ENCODE results near the gene PCIF1. TPM values are rescaled to one million over a fixed set of nuclear protein-coding genes. Genes with fewer than 3 reads are reported as not detected.
"Not testable (repeated sequence)": the region's sequence is repeated elsewhere in the genome, so short reads cannot be mapped to it uniquely, and the experiment has no call there.

PCIF1 gene
- total RNA-seq, 1 donor from 2014 or later = 22.4 TPM

GRCh38 chr20:45927071-45927878 lies 7.2 kb upstream of the PCIF1 start:
- DNase-seq (ENCODE audit: low read depth) = no peak
- TF ChIP-seq, protein P1, sequence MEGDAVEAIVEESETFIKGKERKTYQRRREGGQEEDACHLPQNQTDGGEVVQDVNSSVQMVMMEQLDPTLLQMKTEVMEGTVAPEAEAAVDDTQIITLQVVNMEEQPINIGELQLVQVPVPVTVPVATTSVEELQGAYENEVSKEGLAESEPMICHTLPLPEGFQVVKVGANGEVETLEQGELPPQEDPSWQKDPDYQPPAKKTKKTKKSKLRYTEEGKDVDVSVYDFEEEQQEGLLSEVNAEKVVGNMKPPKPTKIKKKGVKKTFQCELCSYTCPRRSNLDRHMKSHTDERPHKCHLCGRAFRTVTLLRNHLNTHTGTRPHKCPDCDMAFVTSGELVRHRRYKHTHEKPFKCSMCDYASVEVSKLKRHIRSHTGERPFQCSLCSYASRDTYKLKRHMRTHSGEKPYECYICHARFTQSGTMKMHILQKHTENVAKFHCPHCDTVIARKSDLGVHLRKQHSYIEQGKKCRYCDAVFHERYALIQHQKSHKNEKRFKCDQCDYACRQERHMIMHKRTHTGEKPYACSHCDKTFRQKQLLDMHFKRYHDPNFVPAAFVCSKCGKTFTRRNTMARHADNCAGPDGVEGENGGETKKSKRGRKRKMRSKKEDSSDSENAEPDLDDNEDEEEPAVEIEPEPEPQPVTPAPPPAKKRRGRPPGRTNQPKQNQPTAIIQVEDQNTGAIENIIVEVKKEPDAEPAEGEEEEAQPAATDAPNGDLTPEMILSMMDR (IDR thresholded peaks at IDR 0.05; ENCODE audit: insufficient read depth, low read length, poor library complexity, severe bottlenecking) = no peak
- Histone ChIP-seq H3K36me3 (ENCODE audit: control insufficient read depth, insufficient read depth, low read length) (no peaks in the 10 kb centered on the region), H3K27me3 (ENCODE audit: control insufficient read depth, insufficient read depth, low read length) (no peaks in the 10 kb centered on the region), H3K4me3 (ENCODE audit: low read depth, low read length) (no peak overlapping the region)

DNA sequence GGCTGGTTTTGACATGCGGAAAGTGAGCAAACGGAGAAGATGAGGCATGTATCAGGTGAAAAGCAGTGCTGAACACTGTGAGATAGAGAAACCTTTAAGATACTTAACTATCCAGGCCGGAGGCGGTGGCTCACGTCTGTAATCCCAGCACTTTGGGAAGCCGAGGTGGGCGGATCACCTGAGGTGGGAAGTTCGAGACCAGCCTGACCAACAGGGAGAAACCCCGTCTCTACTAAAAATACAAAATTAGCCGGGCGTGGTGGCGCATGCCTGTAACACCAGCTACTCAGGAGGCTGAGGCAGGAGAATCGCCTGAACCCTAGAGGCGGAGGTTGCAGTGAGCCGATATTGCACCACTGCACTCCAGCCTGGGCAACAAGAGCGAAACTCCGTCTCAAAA lies 2.8 kb upstream of the PCIF1 start:
- H3K36me3 ChIP-seq (ENCODE audit: control insufficient read depth, insufficient read depth, low read length); H3K4me3 ChIP-seq (ENCODE audit: low read depth, low read length); DNase-seq (ENCODE audit: low read depth); H3K27me3 ChIP-seq (ENCODE audit: control insufficient read depth, insufficient read depth, low read length): not testable (repeated sequence)

DNA sequence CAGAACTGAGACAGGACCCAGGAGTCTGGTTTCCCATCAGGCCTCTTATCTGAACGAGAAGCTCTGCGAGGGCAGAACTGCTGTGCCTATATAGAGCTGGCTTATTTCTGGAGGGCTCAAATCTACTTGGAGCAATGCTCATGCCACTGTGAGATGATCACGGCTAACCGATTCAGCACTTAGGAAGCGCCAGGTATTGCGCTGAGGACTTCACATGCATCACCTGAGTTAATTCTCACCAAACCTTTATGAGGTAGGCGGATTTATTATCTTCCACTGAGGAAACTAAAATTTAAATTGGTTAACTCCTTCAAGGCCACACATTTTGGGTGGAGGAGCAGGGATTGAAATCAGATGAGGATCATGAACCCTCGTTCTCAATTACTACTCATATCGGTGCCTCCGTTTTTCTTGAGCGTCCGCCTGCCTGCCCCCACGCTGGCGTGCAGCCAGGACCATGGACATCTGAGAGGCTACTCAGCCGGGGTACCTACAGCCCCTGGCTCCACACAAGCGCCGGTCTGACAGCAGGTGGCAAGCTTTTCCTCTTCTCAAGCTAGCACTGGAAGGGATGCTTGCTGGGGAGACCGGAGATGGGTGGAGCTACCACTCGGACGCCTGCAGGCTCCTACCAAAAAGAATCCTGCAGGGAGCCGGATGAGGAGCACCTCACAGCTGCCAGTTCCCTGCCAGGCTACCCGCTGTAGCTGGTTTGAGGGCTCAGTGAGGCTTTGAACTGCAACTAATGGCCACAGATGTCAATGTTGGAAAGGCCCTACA lies 1.0 kb upstream of the PCIF1 start:
- H3K27me3 ChIP-seq (ENCODE audit: control insufficient read depth, insufficient read depth, low read length) = no peaks in the 10 kb centered on the region
- peak; percentile 56 for DNase-seq (ENCODE audit: low read depth)
- peaks cover under 1% of the 10 kb centered on the region for H3K36me3 ChIP-seq (ENCODE audit: control insufficient read depth, insufficient read depth, low read length)
- TF ChIP-seq, protein P1 (IDR thresholded peaks at IDR 0.05; ENCODE audit: insufficient read depth, low read length, poor library complexity, severe bottlenecking) = peak; percentile 36
- peak overlapping the region; percentile 98 for H3K4me3 ChIP-seq (ENCODE audit: low read depth, low read length)

- Histone ChIP-seq H3K36me3 (ENCODE audit: control insufficient read depth, insufficient read depth, low read length) (peaks cover 3% of the 10 kb centered on the region), H3K27me3 (ENCODE audit: control insufficient read depth, insufficient read depth, low read length) (no peaks in the 10 kb centered on the region), H3K4me3 (ENCODE audit: low read depth, low read length) (peak overlapping the region; percentile 98)
- no peak for DNase-seq (ENCODE audit: low read depth)
- TF ChIP-seq, protein P1 (IDR thresholded peaks at IDR 0.05; ENCODE audit: insufficient read depth, low read length, poor library complexity, severe bottlenecking) = no peak
These were observed 367 bp upstream of the PCIF1 start for GRCh38 chr20:45934046-45934585.

DNA sequence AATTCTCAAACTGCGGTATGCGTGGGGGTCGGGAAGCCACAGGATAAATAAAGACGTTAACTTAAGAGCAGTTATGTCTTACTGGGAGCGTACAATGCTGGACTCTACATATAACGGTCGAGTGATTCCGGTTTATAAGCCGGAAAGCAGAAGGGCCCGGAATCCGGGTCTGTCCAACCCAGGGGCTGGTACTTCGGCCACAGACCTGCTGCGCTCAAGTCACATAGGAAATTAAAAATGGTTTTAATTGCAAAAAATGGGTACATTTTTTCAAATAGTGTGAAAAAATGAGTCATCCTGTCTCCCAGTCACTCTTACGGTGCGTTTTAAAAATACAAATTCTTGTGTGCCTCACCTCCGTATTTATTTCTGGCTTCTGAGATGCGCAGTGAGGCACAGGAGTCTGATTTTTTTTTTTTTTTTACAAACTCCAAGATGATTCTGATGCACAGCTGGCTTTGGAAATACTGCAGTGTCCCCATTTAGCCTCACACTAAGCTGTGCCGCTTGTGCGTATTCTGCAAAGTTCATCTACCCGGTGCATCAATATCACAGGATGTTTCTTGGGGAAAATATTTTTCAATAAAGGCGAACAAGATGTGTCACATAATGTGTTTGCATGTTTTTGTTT lies 1.0 kb downstream of the PCIF1 start:
- no peak for DNase-seq (ENCODE audit: low read depth)
- H3K27me3 ChIP-seq (ENCODE audit: control insufficient read depth, insufficient read depth, low read length) = no peaks in the 10 kb centered on the region
- peak overlapping the region; percentile 71 for H3K4me3 ChIP-seq (ENCODE audit: low read depth, low read length)
- TF ChIP-seq, protein P1 (IDR thresholded peaks at IDR 0.05; ENCODE audit: insufficient read depth, low read length, poor library complexity, severe bottlenecking) = no peak
- peaks cover 5% of the 10 kb centered on the region for H3K36me3 ChIP-seq (ENCODE audit: control insufficient read depth, insufficient read depth, low read length)

GRCh38 chr20:45937765-45938164 lies 3.3 kb downstream of the PCIF1 start:
- DNase-seq (ENCODE audit: low read depth) = no peak
- Histone ChIP-seq H3K36me3 (ENCODE audit: control insufficient read depth, insufficient read depth, low read length) (peaks cover 6% of the 10 kb centered on the region), H3K27me3 (ENCODE audit: control insufficient read depth, insufficient read depth, low read length) (no peaks in the 10 kb centered on the region), H3K4me3 (ENCODE audit: low read depth, low read length) (no peak overlapping the region)
- TF ChIP-seq, protein P1 (IDR thresholded peaks at IDR 0.05; ENCODE audit: insufficient read depth, low read length, poor library complexity, severe bottlenecking) = no peak

All from kidney epithelial cell (primary cell).